ENCODE data around the gene PAIP2.
"Not testable (repeated sequence)": the region's sequence is repeated elsewhere in the genome, so short reads cannot be mapped to it uniquely, and the experiment has no call there.

PAIP2 gene

DNA sequence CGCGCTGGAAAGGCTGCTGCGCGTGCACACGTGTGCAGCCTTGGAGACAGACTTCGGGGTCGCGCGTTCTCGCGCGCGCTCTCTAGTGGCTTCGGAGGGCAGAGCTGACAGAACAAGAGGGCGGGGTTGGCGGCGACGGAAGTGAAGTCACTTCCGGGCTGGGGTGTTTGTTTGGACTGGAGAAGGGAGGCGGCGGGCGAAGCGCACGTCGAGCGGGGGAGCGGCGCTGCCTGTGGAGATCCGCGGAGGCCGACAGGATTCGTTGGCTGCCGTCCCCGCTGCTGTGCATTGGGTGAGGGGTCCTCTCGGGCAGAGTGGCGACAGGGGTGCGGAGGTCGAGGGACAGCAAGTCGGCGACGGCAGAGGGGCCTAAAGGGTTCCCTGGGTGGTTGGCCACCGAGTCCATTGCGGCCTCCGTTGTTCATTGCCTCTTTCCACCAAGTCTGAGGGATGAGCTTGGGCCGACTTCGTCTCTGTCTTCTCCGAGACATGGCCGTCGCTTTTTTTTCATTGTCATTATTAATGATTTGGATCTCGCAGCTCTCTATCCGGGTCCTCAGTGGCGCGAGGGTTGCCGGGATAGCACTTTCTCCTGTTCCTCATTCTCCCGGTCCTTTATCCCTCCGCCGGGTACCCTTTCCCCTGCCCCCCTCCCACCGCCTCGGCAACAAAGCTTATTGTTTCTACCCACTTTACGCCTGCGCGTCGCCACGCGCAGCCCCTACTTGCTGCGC, at the start of gene PAIP2:
PAIP2 (plus strand) TSS at position 166 of the 734 bp plus-strand sequence. CDS start 21,931 bp downstream, outside the sequence.
- DNase-seq (ENCODE audit: low read depth in 1 of 2, low spot score in 1 of 2), result peak; percentile 91 to 97

- no peak for DNase-seq (ENCODE audit: low read depth in 1 of 2, low spot score in 1 of 2)
Measured at GRCh38 chr5:139293202-139293506, 48.5 kb upstream of the PAIP2 start.

DNA sequence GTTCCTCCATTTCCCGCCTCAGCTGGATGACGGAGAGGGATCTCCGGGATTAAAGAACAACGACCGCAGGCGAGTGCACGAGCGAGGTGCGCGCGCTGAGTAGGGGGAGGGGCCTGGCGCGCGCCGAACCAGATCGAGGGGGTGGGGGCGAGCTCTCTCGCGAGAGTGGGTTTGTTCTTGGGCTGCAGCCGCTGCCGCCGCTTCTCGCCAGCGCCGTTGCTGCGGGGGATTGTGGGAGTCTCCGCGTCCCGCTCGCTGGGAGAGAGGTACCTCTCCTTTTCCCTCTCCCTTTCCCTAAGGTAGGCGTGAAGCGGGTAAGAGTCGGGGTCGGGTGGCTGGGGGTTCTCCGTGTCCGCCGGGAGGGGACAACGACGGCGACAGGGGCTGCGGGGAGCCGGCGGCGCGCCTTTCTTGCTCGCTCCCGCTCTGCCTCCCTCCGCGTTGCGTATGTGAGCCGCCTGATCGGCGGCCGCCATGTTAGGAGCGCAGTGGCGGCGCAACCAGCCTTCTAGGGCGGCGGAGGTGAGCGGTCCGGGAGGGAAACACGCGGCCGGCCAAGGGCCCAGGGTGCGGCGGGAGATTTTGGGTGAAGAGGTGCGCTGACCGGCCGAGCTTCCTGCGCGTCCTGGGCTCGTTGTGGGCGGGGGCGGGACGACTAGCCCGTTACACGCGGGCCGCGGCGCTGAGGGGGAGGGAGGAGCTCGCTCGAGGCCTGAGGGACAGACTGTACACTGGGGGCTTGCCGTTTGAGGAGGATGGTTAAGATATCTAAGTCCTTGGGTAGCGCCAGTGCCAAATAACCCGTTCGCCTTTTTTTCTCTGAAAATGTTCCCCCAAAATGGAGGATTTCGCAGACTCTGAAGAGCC, 47.9 kb upstream of the PAIP2 start, which contains the start of gene MATR3:
MATR3 (plus strand) TSS at position 234 of the 867 bp plus-strand sequence. CDS start 13,676 bp downstream, outside the sequence.
- DNase-seq (ENCODE audit: low read depth in 1 of 2, low spot score in 1 of 2), result peak; percentile 86 to 89

DNA sequence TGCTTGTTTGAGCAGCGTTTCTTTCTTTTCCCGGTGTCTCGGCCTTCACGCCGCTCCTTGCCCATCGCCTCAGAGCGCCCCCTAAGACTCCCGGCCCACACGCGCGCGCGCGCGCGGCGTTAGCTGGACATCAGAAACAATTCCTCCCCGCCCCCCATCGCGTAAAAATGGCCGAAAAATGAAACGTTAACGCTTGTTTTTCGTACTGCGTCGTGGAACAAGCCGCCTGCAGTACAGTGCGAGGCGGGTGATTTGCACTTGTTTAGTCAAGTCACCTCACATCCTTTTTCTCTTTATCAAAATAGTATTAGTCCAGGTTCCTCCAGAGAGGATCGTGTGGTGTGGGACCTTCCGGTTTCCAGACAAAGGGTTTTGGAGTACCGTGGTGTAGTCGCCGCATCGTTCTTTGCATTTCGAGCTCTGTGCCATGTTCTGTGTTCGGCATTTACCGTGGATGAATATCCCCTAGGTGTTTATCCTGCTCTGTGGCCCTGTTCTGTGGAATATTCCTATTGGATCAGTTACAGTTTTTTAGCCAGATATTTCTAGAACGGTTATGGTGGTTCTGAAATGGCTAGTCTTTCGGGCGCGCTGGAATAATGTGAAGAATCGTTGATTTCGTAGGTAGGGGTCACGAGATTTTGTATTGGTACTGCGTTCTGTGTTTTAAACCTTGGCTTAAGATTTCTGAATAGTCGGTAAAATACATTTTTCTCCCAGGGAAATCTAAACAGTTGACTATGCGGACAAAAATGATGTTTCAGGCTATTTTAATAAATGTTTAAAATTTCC, 47.1 kb upstream of the PAIP2 start:
- DNase-seq (ENCODE audit: low read depth in 1 of 2, low spot score in 1 of 2), result peak; percentile 24 to 32

DNA sequence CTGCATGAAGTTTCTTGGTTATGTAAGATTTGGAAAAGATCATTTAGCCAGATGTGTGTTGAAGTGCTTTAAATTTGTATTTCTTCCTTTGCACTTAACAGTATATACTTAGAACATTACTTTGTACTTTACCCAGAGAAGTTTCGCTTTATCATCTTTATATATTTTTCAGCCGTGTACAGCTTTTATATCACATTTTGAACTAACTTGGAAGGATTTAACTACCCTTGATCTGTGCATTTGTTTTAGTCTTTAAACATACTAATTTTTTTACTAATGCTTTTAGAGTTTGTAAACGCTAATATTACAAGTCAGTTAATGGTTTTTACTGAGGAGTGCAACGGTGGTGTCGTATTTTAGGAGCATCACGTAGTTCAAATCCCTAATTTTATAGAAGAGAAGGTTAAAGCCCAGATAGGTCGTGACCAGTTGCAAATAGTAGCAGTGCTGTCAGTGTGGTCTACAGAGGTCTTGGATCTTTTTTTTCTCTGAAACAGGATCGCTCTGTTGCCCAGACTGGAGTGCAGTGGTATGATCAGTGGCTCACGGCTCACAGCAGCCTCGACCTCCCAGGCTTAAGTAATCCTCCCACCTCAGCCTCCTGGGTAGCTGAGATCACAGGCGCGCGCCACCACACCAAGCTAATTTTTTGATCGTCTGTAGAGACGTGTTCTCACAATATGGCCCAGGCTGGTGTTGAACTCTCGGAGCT, 46.2 kb upstream of the PAIP2 start:
- no peak for DNase-seq (ENCODE audit: low read depth in 1 of 2, low spot score in 1 of 2)

DNA sequence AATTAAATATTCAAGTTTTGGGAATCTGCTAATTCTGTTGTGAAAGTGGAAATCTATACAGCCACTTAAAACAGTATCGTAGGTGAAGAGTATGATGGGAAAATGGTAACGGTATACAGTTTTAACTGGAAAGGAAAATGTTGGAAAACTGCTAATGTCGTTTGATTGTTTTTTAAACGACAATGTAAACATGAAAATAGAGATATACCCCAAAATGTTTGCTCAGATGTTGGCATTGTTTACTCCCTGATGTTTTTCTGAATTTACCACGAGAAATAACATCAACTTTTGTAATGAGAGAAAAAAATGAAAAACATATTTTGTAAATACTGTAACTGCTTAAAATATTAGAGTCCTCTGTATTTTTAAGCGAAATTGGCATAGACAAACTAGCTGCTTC, 45.5 kb upstream of the PAIP2 start:
- DNase-seq (ENCODE audit: low read depth in 1 of 2, low spot score in 1 of 2), result no peak

GRCh38 chr5:139296862-139297326, 44.8 kb upstream of the PAIP2 start:
- no peak for DNase-seq (ENCODE audit: low read depth in 1 of 2, low spot score in 1 of 2)

DNA sequence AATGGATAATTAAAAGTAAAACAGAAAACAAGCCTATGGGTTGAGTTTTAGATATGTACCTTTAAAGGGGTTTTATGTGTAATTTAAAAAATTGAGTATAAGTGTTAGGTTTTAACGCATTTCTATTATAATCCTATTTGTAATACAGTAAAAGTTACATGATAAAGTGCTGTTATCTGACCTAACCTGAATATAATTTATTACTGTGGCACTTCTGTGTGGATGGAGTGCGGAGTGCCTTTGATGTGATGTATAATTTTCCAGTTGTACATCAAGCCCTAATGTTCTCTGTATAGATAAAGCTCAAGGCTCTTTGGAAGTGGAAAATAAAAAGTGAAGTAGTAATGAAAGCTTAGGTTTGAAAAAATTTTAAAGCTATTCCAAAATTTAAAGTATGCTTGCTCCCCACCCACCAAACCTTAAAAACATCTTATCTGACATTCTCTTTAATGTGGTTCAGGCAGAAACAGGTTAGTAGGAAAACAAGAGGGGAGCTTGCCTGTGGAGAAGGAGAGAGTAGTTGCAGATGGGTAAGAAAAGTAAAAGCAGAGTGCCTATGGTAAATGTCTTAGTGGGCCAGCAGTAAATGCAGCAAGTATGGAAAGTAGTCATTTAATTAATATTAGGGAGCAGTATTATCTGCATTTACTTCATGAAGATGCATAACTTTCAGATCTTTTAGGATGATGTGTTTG, 44.1 kb upstream of the PAIP2 start:
- no peak for DNase-seq (ENCODE audit: low read depth in 1 of 2, low spot score in 1 of 2)

DNA sequence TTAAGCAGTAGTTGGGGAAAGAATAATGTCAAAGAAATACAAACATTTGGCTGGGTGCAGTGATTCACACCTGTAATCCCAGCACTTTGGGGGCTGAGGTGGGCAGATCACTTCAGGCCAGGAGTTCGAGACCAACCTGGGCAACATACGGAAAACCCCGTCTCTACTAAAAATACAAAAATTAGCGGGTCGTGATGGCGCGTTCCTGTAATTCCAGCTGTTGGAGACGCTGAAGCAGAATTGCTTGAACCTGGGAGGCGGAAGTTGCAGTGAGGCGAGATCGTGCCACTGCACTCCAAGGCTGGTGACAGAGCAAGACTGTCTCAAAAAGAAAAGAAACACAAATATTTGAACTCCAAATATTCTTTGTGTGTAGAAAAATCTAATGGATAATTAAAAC, 43.4 kb upstream of the PAIP2 start:
- no peak for DNase-seq (ENCODE audit: low read depth in 1 of 2, low spot score in 1 of 2)

GRCh38 chr5:139299486-139299885, 42.2 kb upstream of the PAIP2 start:
- DNase-seq (ENCODE audit: low read depth in 1 of 2, low spot score in 1 of 2), result no peak

- no peak for DNase-seq (ENCODE audit: low read depth in 1 of 2, low spot score in 1 of 2)
Measured at GRCh38 chr5:139301808-139302499, 39.7 kb upstream of the PAIP2 start.

DNA sequence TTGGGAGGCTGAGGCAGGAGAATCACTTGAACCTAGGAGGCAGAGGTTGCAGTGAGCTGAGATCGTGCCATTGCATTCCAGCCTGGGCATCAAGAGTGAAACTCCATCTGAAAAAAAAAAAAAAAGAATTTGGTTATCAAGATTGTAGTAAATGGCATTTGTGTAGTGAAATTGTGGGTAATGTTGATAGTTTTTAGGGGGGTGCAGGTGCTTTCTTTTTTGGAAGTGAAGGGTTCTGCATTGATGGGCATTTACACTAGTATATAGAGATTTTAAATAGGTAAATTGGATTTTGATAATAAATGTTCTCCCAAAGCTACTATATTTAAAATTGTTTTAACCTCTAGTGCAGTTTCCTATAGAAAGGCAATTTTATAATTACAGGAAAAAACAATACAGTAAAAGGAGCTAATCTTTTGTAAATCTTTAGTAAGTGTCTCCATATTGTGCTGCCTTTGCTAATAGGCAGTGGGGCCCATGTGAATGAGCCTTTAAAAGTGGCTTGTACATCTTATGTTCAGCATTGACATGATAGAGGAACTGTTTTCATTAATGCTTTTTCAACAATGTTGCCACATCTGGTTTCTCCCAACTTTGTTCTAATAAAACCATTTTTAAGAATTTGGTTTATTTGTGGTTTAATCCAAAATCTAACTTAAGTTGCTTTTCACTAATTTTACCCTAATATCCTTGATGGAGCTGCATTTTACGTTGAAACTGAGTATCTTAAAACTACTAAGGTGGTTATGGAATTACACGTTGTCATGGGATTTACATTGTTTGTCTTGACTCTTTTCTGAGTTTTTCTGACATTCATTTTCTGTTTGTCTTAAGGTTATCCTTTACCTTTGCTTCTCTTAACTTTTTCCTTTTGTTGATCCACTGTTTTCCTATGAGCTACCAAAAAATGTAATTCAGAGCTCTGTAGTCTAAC, 37.0 kb upstream of the PAIP2 start:
- no peak for DNase-seq (ENCODE audit: low read depth in 1 of 2, low spot score in 1 of 2)

GRCh38 chr5:139306197-139306596, 35.5 kb upstream of the PAIP2 start:
- no peak for DNase-seq (ENCODE audit: low read depth in 1 of 2, low spot score in 1 of 2)

DNA sequence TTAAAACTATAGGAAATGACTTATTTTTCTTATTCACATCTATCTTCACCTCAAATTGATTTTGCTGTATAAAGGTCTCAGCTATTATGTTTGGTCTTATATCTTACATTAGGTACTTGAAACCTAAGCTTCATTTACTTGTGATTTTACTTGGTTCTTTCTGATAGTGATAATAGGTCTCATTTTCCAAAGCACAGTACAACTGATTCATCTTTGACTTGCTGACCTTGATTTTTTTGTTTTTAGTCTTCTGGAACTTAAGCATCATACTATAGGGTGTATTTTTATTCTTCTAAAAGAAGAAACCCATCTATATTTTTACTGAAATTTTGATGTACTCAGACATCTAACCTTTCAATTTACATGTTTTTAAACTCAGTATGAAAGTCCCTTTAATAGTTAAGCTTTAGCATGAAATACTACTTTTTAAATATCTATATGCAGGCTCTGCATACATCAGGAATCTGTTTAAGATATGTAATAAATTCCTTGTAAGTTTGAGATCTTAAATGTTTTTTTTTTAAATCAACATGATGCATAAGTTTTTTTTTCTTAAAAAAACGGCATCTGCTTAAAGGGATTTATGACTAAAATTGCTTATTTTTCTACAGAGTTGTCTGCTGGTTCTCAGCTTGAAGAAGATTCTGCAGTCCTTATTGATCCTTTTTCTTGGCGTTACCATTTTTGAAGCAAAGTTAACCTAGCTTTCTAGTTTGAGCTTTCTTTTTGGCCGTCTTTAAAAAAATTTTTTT, 34.9 kb upstream of the PAIP2 start:
- DNase-seq (ENCODE audit: low read depth in 1 of 2, low spot score in 1 of 2), result no peak

GRCh38 chr5:139308797-139309196, 32.9 kb upstream of the PAIP2 start:
- no peak for DNase-seq (ENCODE audit: low read depth in 1 of 2, low spot score in 1 of 2)

DNA sequence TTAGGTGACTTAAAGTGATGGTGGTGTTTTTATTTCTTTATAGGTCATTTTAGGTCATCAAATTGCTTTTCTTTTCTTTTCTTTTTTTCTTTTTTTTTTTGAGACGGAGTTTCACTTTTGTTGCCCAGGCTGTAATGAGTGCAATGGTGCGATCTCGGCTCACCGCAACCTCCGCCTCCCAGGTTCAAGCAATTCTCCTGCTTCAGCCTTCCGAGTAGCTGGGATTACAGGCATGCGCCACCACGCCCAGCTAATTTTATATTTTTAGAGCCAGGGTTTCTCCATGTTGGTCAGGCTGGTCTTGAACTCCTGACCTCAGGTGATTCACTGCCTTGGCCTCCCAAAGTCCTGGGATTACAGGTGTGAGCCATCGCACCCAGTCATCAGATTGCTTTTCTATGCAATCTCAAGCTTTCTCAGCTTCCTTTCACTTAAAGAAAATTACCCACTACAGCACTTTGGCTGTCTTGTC, 30.9 kb upstream of the PAIP2 start:
- not testable (repeated sequence) for DNase-seq (ENCODE audit: low read depth in 1 of 2, low spot score in 1 of 2)

DNA sequence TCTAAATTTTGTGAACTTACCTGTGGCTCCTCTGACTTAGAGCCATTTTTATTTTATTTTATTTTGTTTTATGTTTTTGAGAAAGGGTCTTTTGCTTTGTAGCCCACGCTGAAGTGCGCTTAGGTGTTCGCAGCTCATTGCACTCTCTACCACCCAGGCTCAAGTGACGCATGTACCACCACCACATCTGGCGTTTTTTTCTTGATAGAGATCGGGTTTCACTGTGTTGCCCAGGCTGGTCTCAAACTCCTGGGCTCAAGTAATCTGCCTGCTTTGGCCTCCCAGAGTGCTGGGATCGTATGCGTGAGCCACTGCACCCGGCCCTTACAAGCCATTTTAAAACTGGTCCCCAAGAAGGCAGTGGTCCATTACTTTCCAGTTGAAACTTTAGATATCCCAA, 29.6 kb upstream of the PAIP2 start:
- DNase-seq (ENCODE audit: low read depth in 1 of 2, low spot score in 1 of 2), result no peak

DNA sequence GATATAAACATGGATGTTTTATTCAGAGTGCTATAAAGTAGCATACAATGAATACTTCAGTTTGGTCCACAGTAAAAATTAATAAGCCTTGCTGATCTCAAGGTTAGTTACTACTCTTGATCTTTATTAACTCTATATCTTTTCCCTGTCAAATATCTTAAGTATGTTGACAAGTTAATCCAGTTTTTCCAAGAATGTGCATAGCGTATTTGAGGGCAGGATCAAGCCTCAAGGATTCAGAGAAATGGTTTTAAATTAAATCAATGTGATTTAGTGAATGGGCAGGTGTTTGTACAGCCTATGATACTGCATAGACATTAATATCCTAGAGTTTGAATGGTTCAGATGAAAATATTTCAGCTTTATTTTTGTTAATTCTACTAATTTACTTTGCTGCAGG, 27.4 kb upstream of the PAIP2 start:
- DNase-seq (ENCODE audit: low read depth in 1 of 2, low spot score in 1 of 2), result no peak
